Astrocyte of the spinal cord (primary cell): ENCODE results near the gene CACNA1A.

Experiments used
- DNase-seq: peaks from one replicate; pipeline ENCODE4 v3.0.0; 2011; ENCODE audit warnings: low read depth, low spot score
- H3K4me3 ChIP-seq: 2 replicates; pipeline ENCODE4 v1.5.1; 2011; ENCODE audit warnings: low read depth, mild to moderate bottlenecking, low read length, moderate library complexity
- CTCF ChIP-seq: IDR thresholded peaks from 2 replicates; pipeline ENCODE4 v1.5.1; 2012; ENCODE audit warnings: low read depth, mild to moderate bottlenecking, low read length, inconsistent platforms
- in situ Hi-C: cut with HindIII; loops from 2 replicates; pipeline ENCODE4 v1.10.0; 2017; ENCODE audit warnings: low sequenced_read_pairs

The CACNA1A gene

GRCh38 chr19:13294812-13295567 is 211.3 kb downstream of the CACNA1A start:
- TF ChIP-seq CTCF, result no peak
- DNase-seq, result no peak
- in situ Hi-C loops, result no loop called here
- H3K4me3 ChIP-seq, result no peak overlapping the region

GRCh38 chr19:13291913-13292312 is 214.4 kb downstream of the CACNA1A start:
- H3K4me3 ChIP-seq, result no peak overlapping the region
- no peak for TF ChIP-seq CTCF
- in situ Hi-C loops, result no loop called here
- DNase-seq, result no peak

GRCh38 chr19:13290741-13291140 is 215.5 kb downstream of the CACNA1A start:
- no peak for DNase-seq
- no peak overlapping the region for H3K4me3 ChIP-seq
- in situ Hi-C loops, result no loop called here
- no peak for TF ChIP-seq CTCF

GRCh38 chr19:13289295-13289694 is 217.0 kb downstream of the CACNA1A start:
- H3K4me3 ChIP-seq, result no peak overlapping the region
- DNase-seq, result no peak
- in situ Hi-C loops, result no loop called here
- TF ChIP-seq CTCF, result no peak

GRCh38 chr19:13286195-13286985 is 219.9 kb downstream of the CACNA1A start:
- H3K4me3 ChIP-seq, result no peak overlapping the region
- DNase-seq, result no peak
- TF ChIP-seq CTCF, result no peak
- in situ Hi-C loops, result no loop called here

- in situ Hi-C loops, result no loop called here
- TF ChIP-seq CTCF, result no peak
- DNase-seq, result no peak
Observed at GRCh38 chr19:13284929-13285928, 221.1 kb downstream of the CACNA1A start.

More at GRCh38 chr19:13284929-13285928, 221.1 kb downstream of the CACNA1A start:
- H3K4me3 ChIP-seq, result no peak overlapping the region
